Activated T-cell treated with anti-CD3 and anti-CD28 coated beads for 48 hours (primary cell): ENCODE results near the gene SPINK1.
A peak's percentile ranks its signal among the peaks of the same experiment; 100 is the strongest.
"Not testable (repeated sequence)": the region's sequence is repeated elsewhere in the genome, so short reads cannot be mapped to it uniquely, and the experiment has no call there.

Source experiments
- DNase-seq: peaks from one replicate; pipeline ENCODE4 v3.0.0-alpha.2; 2020; ENCODE audit warnings: low read depth

Gene SPINK1

GRCh38 chr5:147831465-147831864, at the start of gene SPINK1:
Gene SPINK1, minus strand, starts transcription at chr5:147831671. Its CDS starts 94 bp downstream, at chr5:147831577.
- no peak for DNase-seq

- no peak for DNase-seq
Observed at GRCh38 chr5:147880487-147880886, 49.0 kb upstream of the SPINK1 start.

GRCh38 chr5:147879784-147880183, 48.3 kb upstream of the SPINK1 start:
- DNase-seq, result no peak

GRCh38 chr5:147878066-147878759, 46.7 kb upstream of the SPINK1 start, which contains the start of gene SCGB3A2:
Gene SCGB3A2, plus strand, starts transcription at chr5:147878711. Its CDS starts 93 bp downstream, at chr5:147878804.
- DNase-seq, result no peak

- DNase-seq, result no peak
Observed at GRCh38 chr5:147876626-147877025, 45.2 kb upstream of the SPINK1 start.

- DNase-seq, result no peak
Observed at GRCh38 chr5:147876141-147876540, 44.7 kb upstream of the SPINK1 start.

- no peak for DNase-seq
Observed at GRCh38 chr5:147874910-147875367, 43.5 kb upstream of the SPINK1 start.

GRCh38 chr5:147874118-147874875, 42.8 kb upstream of the SPINK1 start:
- not testable (repeated sequence) for DNase-seq

- not testable (repeated sequence) for DNase-seq
Observed at GRCh38 chr5:147872744-147873435, 41.4 kb upstream of the SPINK1 start.

- DNase-seq, result not testable (repeated sequence)
Observed at GRCh38 chr5:147871980-147872549, 40.6 kb upstream of the SPINK1 start.

- not testable (repeated sequence) for DNase-seq
Observed at GRCh38 chr5:147869892-147870291, 38.4 kb upstream of the SPINK1 start.

- no peak for DNase-seq
Observed at GRCh38 chr5:147869112-147869511, 37.6 kb upstream of the SPINK1 start.

- no peak for DNase-seq
Observed at GRCh38 chr5:147863454-147864158, 32.1 kb upstream of the SPINK1 start.

- no peak for DNase-seq
Observed at GRCh38 chr5:147860641-147861025, 29.2 kb upstream of the SPINK1 start.

GRCh38 chr5:147859962-147860640, 28.6 kb upstream of the SPINK1 start:
- no peak for DNase-seq

- DNase-seq, result no peak
Observed at GRCh38 chr5:147858565-147858964, 27.1 kb upstream of the SPINK1 start.

- peak; percentile 8 for DNase-seq
Observed at GRCh38 chr5:147857302-147858129, 26.0 kb upstream of the SPINK1 start.

GRCh38 chr5:147856801-147857200, 25.3 kb upstream of the SPINK1 start:
- no peak for DNase-seq

- no peak for DNase-seq
Observed at GRCh38 chr5:147855774-147856069, 24.3 kb upstream of the SPINK1 start.
